WTC11 (cell line): ENCODE measurements around the gene IZUMO4.
"Not testable (repeated sequence)": the region's sequence is repeated elsewhere in the genome, so short reads cannot be mapped to it uniquely, and the experiment has no call there.

Experiments used
- JUN ChIP-seq: sonication (generic); formaldehyde crosslinking; IDR thresholded peaks from 2 replicates; pipeline ENCODE4 v1.8.0; 2023; ENCODE audit warnings: mild to moderate bottlenecking, missing genetic modification reagents
- SP1 ChIP-seq: sonication (generic); formaldehyde crosslinking; conservative IDR thresholded peaks from 2 replicates; pipeline ENCODE4 v1.8.1; 2022; ENCODE audit warnings: missing genetic modification reagents
- TEAD4 ChIP-seq: sonication (generic); formaldehyde crosslinking; IDR thresholded peaks from 2 replicates; pipeline ENCODE4 v1.8.0; 2022; ENCODE audit warnings: mild to moderate bottlenecking, missing genetic modification reagents
- TP53 ChIP-seq: sonication (generic); formaldehyde crosslinking; IDR thresholded peaks from 2 replicates; pipeline ENCODE4 v1.8.1; 2023; ENCODE audit warnings: mild to moderate bottlenecking, missing genetic modification reagents
- ZNF121 ChIP-seq: sonication (generic); formaldehyde crosslinking; IDR thresholded peaks from 2 replicates; pipeline ENCODE4 v1.8.0; 2023; ENCODE audit warnings: missing genetic modification reagents
- TF ChIP-seq, protein P1 (sequence below): sonication (generic); formaldehyde crosslinking; conservative IDR thresholded peaks from 2 replicates; pipeline ENCODE4 v1.8.1; 2022; ENCODE audit warnings: mild to moderate bottlenecking, missing genetic modification reagents
- TF ChIP-seq, protein P2 (sequence below): sonication (generic); formaldehyde crosslinking; IDR thresholded peaks from 2 replicates; pipeline ENCODE4 v1.8.0; 2022; ENCODE audit warnings: mild to moderate bottlenecking, missing genetic modification reagents
- TF ChIP-seq, protein P3 (sequence below): fragments of 200-600 bp; IDR thresholded peaks from 2 replicates; pipeline ENCODE4 v1.8.0; 2022; ENCODE audit warnings: antibody characterized with exemption
- TF ChIP-seq, protein P4 (sequence below): sonication (generic); formaldehyde crosslinking; IDR thresholded peaks from 2 replicates; pipeline ENCODE4 v1.8.1; 2023; ENCODE audit warnings: mild to moderate bottlenecking, missing genetic modification reagents, borderline replicate concordance
- TF ChIP-seq, protein P5 (sequence below): fragments of 250-450 bp; sonication (Bioruptor Pico); IDR thresholded peaks from 2 replicates; pipeline ENCODE4 v2.1.2; 2022; ENCODE audit warnings: mild to moderate bottlenecking, moderate library complexity
- TF ChIP-seq, protein P6 (sequence below): sonication (generic); formaldehyde crosslinking; IDR thresholded peaks from 2 replicates; pipeline ENCODE4 v1.8.1; 2022; ENCODE audit warnings: low read depth, missing genetic modification reagents, borderline replicate concordance
- TF ChIP-seq, protein P7 (sequence below): sonication (generic); formaldehyde crosslinking; IDR thresholded peaks from 2 replicates; pipeline ENCODE4 v1.8.1; 2023; ENCODE audit warnings: mild to moderate bottlenecking, missing genetic modification reagents, moderate library complexity
- TF ChIP-seq, protein P8 (sequence below): sonication (generic); formaldehyde crosslinking; IDR thresholded peaks from 2 replicates; pipeline ENCODE4 v1.8.0; 2022; ENCODE audit warnings: mild to moderate bottlenecking, missing genetic modification reagents

DNA sequence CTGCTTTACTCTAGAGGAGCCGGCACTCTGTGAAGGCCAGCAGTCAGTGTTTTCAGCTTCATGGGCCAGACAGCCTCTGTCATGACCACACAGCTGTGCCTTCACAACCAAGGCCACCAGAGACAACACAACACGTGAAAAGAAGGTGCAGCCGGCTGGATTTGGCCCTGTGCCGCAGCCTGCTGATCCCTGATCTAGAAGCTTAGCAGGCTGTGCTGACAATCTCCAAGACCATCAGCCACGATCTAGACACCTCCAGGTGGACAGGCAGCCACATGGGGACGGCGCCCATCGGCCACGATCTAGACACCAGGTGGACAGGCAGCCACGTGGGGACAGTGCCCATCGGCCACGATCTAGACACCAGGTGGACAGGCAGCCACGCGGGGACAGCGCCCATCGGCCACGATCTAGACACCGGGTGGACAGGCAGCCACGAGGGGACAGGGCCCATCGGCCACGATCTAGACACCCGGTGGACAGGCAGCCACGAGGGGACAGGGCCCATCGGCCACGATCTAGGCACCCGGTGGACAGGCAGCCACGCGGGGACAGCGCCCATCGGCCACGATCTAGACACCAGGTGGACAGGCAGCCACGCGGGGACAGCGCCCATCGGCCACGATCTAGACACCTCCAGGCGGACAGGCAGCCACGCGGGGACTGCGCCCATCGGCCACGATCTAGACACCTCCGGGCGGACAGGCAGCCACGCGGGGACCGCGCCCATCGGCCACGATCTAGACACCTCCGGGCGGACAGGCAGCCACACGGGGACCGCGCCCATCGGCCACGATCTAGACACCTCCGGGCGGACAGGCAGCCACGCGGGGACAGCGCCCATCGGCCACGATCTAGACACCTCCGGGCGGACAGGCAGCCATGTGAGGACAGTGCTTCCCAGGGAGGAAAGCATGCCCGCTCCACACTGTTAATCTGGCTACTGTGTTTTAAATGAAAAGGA is 34.6 kb downstream of the IZUMO4 start:
- TF ChIP-seq TP53 (CRISPR knock-in tag); TEAD4; SP1; JUN (CRISPR knock-in tag); ZNF121 (CRISPR knock-in tag): not testable (repeated sequence)
- TF ChIP-seq, protein P1, sequence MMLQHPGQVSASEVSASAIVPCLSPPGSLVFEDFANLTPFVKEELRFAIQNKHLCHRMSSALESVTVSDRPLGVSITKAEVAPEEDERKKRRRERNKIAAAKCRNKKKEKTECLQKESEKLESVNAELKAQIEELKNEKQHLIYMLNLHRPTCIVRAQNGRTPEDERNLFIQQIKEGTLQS (CRISPR knock-in tag): not testable (repeated sequence)
- TF ChIP-seq, protein P2, sequence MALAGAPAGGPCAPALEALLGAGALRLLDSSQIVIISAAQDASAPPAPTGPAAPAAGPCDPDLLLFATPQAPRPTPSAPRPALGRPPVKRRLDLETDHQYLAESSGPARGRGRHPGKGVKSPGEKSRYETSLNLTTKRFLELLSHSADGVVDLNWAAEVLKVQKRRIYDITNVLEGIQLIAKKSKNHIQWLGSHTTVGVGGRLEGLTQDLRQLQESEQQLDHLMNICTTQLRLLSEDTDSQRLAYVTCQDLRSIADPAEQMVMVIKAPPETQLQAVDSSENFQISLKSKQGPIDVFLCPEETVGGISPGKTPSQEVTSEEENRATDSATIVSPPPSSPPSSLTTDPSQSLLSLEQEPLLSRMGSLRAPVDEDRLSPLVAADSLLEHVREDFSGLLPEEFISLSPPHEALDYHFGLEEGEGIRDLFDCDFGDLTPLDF (CRISPR knock-in tag): not testable (repeated sequence)
- TF ChIP-seq, protein P3, sequence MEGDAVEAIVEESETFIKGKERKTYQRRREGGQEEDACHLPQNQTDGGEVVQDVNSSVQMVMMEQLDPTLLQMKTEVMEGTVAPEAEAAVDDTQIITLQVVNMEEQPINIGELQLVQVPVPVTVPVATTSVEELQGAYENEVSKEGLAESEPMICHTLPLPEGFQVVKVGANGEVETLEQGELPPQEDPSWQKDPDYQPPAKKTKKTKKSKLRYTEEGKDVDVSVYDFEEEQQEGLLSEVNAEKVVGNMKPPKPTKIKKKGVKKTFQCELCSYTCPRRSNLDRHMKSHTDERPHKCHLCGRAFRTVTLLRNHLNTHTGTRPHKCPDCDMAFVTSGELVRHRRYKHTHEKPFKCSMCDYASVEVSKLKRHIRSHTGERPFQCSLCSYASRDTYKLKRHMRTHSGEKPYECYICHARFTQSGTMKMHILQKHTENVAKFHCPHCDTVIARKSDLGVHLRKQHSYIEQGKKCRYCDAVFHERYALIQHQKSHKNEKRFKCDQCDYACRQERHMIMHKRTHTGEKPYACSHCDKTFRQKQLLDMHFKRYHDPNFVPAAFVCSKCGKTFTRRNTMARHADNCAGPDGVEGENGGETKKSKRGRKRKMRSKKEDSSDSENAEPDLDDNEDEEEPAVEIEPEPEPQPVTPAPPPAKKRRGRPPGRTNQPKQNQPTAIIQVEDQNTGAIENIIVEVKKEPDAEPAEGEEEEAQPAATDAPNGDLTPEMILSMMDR: not testable (repeated sequence)
- TF ChIP-seq, protein P4, sequence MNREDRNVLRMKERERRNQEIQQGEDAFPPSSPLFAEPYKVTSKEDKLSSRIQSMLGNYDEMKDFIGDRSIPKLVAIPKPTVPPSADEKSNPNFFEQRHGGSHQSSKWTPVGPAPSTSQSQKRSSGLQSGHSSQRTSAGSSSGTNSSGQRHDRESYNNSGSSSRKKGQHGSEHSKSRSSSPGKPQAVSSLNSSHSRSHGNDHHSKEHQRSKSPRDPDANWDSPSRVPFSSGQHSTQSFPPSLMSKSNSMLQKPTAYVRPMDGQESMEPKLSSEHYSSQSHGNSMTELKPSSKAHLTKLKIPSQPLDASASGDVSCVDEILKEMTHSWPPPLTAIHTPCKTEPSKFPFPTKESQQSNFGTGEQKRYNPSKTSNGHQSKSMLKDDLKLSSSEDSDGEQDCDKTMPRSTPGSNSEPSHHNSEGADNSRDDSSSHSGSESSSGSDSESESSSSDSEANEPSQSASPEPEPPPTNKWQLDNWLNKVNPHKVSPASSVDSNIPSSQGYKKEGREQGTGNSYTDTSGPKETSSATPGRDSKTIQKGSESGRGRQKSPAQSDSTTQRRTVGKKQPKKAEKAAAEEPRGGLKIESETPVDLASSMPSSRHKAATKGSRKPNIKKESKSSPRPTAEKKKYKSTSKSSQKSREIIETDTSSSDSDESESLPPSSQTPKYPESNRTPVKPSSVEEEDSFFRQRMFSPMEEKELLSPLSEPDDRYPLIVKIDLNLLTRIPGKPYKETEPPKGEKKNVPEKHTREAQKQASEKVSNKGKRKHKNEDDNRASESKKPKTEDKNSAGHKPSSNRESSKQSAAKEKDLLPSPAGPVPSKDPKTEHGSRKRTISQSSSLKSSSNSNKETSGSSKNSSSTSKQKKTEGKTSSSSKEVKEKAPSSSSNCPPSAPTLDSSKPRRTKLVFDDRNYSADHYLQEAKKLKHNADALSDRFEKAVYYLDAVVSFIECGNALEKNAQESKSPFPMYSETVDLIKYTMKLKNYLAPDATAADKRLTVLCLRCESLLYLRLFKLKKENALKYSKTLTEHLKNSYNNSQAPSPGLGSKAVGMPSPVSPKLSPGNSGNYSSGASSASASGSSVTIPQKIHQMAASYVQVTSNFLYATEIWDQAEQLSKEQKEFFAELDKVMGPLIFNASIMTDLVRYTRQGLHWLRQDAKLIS (CRISPR knock-in tag): not testable (repeated sequence)
- TF ChIP-seq, protein P5, sequence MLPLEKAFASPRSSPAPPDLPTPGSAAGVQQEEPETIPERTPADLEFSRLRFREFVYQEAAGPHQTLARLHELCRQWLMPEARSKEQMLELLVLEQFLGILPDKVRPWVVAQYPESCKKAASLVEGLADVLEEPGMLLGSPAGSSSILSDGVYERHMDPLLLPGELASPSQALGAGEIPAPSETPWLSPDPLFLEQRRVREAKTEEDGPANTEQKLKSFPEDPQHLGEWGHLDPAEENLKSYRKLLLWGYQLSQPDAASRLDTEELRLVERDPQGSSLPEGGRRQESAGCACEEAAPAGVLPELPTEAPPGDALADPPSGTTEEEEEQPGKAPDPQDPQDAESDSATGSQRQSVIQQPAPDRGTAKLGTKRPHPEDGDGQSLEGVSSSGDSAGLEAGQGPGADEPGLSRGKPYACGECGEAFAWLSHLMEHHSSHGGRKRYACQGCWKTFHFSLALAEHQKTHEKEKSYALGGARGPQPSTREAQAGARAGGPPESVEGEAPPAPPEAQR (CRISPR knock-in tag): not testable (repeated sequence)
- TF ChIP-seq, protein P6, sequence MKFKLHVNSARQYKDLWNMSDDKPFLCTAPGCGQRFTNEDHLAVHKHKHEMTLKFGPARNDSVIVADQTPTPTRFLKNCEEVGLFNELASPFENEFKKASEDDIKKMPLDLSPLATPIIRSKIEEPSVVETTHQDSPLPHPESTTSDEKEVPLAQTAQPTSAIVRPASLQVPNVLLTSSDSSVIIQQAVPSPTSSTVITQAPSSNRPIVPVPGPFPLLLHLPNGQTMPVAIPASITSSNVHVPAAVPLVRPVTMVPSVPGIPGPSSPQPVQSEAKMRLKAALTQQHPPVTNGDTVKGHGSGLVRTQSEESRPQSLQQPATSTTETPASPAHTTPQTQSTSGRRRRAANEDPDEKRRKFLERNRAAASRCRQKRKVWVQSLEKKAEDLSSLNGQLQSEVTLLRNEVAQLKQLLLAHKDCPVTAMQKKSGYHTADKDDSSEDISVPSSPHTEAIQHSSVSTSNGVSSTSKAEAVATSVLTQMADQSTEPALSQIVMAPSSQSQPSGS (CRISPR knock-in tag): not testable (repeated sequence)
- TF ChIP-seq, protein P7, sequence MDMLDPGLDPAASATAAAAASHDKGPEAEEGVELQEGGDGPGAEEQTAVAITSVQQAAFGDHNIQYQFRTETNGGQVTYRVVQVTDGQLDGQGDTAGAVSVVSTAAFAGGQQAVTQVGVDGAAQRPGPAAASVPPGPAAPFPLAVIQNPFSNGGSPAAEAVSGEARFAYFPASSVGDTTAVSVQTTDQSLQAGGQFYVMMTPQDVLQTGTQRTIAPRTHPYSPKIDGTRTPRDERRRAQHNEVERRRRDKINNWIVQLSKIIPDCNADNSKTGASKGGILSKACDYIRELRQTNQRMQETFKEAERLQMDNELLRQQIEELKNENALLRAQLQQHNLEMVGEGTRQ (CRISPR knock-in tag): not testable (repeated sequence)
- TF ChIP-seq, protein P8, sequence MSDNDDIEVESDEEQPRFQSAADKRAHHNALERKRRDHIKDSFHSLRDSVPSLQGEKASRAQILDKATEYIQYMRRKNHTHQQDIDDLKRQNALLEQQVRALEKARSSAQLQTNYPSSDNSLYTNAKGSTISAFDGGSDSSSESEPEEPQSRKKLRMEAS: not testable (repeated sequence)
